ENCODE measurements around the gene NRG3.

Gene NRG3

GRCh38 chr10:82827901-82828300 is 952.9 kb downstream of the NRG3 start:
- DNase-seq (ENCODE audit: low spot score): no peak

GRCh38 chr10:82847242-82847641 is 972.2 kb downstream of the NRG3 start:
- no peak for DNase-seq (ENCODE audit: low spot score)

GRCh38 chr10:82850191-82850590 is 975.2 kb downstream of the NRG3 start:
- no peak for DNase-seq (ENCODE audit: low spot score)

- DNase-seq (ENCODE audit: low spot score): no peak
Measured at GRCh38 chr10:82856957-82857613, 982.1 kb downstream of the NRG3 start.

GRCh38 chr10:82861889-82862288 is 986.9 kb downstream of the NRG3 start:
- DNase-seq (ENCODE audit: low spot score): no peak

GRCh38 chr10:82865366-82865765 is 990.4 kb downstream of the NRG3 start:
- DNase-seq (ENCODE audit: low spot score): no peak

GRCh38 chr10:82866424-82867020 is 991.5 kb downstream of the NRG3 start:
- DNase-seq (ENCODE audit: low spot score): no peak

- no peak for DNase-seq (ENCODE audit: low spot score)
Measured at GRCh38 chr10:82867056-82867455, 992.1 kb downstream of the NRG3 start.

- DNase-seq (ENCODE audit: low spot score): no peak
Measured at GRCh38 chr10:82874671-82875070, 999.7 kb downstream of the NRG3 start.

GRCh38 chr10:82880776-82881290 is 1005.8 kb downstream of the NRG3 start:
- DNase-seq (ENCODE audit: low spot score): no peak

- DNase-seq (ENCODE audit: low spot score): no peak
Measured at GRCh38 chr10:82882722-82883121, 1007.7 kb downstream of the NRG3 start.

- DNase-seq (ENCODE audit: low spot score): no peak
Measured at GRCh38 chr10:82883603-82884002, 1008.6 kb downstream of the NRG3 start.

- no peak for DNase-seq (ENCODE audit: low spot score)
Measured at GRCh38 chr10:82887488-82887887, 1012.5 kb downstream of the NRG3 start.

- DNase-seq (ENCODE audit: low spot score): no peak
Measured at GRCh38 chr10:82888809-82889455, 1013.9 kb downstream of the NRG3 start.

- no peak for DNase-seq (ENCODE audit: low spot score)
Measured at GRCh38 chr10:82889728-82890127, 1014.7 kb downstream of the NRG3 start.

- DNase-seq (ENCODE audit: low spot score): no peak
Measured at GRCh38 chr10:82890573-82890972, 1015.6 kb downstream of the NRG3 start.

- DNase-seq (ENCODE audit: low spot score): no peak
Measured at GRCh38 chr10:82908096-82908495, 1033.1 kb downstream of the NRG3 start.

GRCh38 chr10:82908751-82909150 is 1033.8 kb downstream of the NRG3 start:
- no peak for DNase-seq (ENCODE audit: low spot score)

GRCh38 chr10:82910301-82910700 is 1035.3 kb downstream of the NRG3 start:
- no peak for DNase-seq (ENCODE audit: low spot score)

- DNase-seq (ENCODE audit: low spot score): no peak
Measured at GRCh38 chr10:82914655-82915136, 1039.7 kb downstream of the NRG3 start.

- DNase-seq (ENCODE audit: low spot score): no peak
Measured at GRCh38 chr10:82916941-82917340, 1041.9 kb downstream of the NRG3 start.

- DNase-seq (ENCODE audit: low spot score): no peak
Measured at GRCh38 chr10:82918022-82918421, 1043.0 kb downstream of the NRG3 start.

GRCh38 chr10:82922046-82922445 is 1047.1 kb downstream of the NRG3 start:
- DNase-seq (ENCODE audit: low spot score): no peak
